DMS114 treated with DMSO at 0.1 percent for 48 hours (cell line): Measurements from ENCODE around the gene CEP41.

Source experiments
- DNase-seq: peaks from one replicate; lab custom pipeline; 2025; ENCODE audit not compliant: unreplicated experiment; lab: John Stamatoyannopoulos, UW

The CEP41 gene

GRCh38 chr7:130440527-130441365 lies at the start of gene CEP41:
Gene CEP41 (minus strand): TSS chr7:130441016. CDS start chr7:130440966, 50 bp downstream.
- peak; percentile 94 for DNase-seq

DNA sequence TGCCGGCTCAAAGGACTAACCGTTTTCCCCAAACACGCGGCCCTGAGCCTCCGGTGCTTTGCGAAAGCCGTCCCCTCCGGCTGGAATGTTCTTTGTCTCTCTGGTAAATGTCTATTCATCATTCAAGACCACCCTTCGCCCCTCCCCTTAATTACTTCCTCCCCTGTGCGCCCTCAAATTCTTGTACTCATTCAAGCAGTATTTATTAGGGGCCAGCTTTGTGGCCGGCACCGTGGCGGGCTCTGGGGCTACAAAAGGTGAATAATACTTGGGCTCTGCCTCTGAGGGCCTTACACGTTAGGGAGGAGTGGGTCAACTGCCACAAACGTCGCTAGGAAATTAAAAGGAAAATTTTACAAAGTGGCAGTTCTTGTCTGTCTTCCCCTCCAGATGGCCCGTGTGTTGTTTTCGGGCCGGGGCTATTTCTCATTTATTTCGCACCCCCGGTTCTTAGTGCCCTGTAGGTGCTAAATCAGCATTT lies 49.5 kb upstream of the CEP41 start:
- DNase-seq, result no peak

DNA sequence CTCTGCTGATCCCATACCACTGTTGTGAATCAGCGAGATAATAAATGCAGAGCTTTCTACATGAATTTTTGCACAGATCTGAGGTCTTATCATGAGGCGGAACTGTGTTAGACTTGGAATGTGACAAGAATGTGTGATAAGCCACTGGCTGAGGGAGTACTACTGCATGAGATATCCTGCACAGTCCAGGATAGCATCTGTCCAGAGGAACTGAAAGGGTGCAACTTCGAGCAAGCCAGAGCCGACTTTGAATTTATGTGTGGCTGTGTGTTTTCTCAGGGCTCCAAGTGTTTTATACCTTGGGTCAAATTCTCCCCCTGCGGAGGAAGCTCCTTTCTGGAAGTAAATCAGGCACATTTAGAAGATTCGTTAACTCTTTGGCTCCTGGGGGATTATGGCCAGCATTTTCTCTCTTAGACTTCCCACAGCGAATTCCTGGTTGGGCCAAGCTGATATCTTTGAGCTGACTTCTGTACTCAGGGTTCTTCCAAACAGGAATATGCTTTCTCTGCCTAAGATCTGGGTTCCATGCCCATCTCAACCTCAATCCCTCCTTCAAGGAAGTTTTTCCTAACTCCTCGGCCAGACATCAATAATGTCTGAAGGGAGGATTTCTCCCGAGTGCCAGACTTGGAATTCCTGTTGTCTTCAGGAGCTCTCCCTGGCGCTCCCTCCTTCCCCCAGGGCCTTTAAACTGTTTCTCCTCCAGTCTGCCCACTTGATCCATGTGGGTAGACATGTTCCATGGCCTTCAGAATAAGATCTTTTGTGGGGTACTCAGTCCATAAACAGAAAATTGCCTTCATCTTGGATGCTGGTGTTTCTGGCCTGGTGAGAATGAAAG lies 48.5 kb upstream of the CEP41 start:
- no peak for DNase-seq

DNA sequence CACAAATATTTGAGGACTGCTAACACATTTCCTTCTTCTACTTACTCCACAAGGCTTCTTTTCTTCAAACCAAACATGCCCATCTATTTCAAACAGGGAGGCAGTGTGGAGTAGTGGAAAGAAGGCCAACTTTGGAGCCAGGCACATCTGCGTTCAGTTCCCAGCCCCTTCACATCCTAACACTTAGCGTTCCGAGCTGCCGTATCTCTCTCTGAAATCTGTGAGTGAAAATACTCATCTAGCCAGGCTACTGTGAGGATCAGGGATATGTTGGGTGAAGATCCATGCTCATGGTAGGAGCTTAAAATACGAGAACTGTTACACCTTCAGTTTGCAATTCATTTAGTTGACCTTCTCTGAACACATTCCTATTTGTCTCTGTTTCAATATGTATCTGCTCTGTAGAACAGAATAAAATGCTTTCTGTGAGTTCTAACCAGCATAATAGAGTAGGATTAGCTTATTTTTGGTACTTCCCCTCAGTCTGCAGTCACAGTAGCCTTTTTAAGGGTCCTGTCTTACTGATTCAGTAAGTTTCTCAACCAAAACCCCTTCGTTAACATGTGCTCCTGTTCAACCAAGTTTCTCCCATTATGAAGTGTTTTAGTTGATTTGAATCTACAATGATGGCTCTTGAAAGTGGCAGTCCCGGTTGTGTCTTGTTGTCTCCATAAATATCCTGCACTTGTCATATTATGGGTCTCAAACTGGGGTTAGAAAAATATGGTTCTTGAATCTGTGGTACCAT lies 47.8 kb upstream of the CEP41 start:
- DNase-seq, result no peak

GRCh38 chr7:130486954-130487436 lies 46.2 kb upstream of the CEP41 start:
- no peak for DNase-seq

DNA sequence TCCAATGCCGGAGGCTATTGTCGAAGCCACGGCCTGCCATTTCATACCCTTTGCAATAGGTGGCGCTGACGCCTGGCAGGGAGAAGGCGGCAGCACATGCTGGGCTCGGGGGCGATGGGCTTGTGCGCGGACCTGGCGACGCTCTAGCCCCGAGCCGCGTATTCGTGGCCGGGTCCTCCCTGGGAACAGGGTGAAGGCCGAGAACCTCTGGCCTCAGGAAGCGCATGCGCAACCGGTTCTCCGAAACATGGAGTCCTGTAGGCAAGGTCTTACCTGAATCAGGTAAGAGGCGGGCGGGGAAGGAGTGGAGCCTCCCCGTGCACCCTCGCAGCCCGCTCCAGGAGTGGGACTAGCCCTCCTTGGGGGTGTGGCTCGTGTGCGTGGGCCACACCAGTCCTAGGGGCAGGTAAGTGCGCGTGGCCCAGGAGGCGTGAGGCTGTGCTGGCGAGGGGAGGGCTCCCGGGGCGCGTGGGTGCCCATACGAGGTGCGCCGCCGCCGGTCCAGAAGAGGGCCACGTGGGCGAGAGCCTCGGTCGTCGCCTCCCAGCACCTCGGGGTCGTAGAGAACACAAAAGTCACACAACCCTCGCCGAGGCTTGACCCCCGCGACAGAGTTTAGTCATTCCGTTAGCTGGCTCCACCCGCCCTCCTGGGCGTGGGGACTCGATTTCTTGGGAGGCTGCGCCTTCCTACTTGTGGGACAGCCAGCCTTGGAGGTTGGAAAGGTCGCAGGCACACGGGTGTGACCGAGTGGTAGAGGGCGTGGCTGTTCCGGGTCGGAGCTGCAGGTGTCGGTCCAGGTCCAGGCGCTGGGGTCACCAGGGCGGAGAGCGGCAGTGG lies 45.5 kb upstream of the CEP41 start:
- no peak for DNase-seq

- DNase-seq, result no peak
Measured at GRCh38 chr7:130485734-130486113, 44.9 kb upstream of the CEP41 start.

GRCh38 chr7:130483031-130483430 lies 42.2 kb upstream of the CEP41 start:
- no peak for DNase-seq

DNA sequence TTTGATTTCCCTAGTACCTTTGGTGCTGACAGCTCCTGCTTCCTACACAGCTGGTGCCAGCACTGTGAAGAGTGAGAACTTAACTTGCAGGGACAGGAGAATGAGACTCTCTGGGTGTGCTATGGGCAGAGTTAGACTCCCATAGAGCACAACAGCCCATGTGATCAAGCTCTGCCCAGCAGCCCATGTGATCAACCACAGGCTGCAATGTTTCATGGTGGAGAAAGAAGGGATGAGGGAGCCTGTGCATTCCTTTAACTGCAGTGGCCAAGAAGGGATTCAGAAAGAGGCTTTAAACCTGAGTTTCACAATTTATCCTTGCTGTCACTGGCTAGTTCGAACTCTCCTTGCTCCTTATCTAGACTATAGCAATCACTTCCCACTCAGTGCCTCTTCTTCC lies 41.1 kb upstream of the CEP41 start:
- DNase-seq, result no peak

GRCh38 chr7:130479716-130480400 lies 39.0 kb upstream of the CEP41 start:
- no peak for DNase-seq

DNA sequence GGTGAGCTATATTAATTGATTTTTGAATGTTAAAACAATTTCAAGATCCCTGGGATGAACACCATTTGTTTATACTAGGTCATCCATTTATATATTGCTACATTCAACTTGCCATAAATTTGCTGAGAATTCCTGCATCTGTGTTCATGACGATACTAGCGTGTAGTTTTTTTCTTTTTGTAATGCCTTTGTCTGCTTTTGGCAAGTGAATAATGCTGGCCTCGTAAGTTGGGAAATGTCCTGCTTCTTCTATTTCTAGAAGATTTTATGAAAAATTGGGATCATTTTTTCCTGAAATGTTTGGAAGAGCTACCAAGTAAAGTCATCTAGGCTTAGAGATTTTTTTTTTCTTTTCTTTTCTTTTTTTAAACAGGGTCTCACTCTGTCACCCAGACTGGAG lies 38.2 kb upstream of the CEP41 start:
- DNase-seq, result no peak

GRCh38 chr7:130476297-130477150 lies 35.7 kb upstream of the CEP41 start:
- DNase-seq, result no peak

DNA sequence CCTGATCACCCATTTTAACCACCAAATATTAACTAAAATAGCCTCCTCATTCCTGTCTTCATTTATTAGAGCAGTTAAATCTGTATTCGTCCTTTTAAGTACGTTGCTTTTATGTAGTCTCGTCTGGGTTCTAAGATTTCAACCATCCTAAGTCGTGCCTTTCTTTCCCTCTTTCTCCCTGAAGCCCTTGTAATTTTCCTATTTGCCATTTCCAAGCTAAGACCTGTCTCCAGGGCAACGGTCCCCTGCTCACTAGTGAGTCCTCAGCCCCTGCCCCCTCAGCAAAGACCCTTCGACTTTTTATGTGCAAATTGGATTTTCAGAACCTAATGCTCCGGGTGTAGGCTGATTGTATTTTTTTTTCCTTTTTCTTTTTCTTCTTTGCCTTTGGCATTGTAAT lies 35.0 kb upstream of the CEP41 start:
- DNase-seq, result no peak

- no peak for DNase-seq
Measured at GRCh38 chr7:130473876-130474275, 33.1 kb upstream of the CEP41 start.

GRCh38 chr7:130473289-130473688 lies 32.5 kb upstream of the CEP41 start:
- DNase-seq, result no peak

DNA sequence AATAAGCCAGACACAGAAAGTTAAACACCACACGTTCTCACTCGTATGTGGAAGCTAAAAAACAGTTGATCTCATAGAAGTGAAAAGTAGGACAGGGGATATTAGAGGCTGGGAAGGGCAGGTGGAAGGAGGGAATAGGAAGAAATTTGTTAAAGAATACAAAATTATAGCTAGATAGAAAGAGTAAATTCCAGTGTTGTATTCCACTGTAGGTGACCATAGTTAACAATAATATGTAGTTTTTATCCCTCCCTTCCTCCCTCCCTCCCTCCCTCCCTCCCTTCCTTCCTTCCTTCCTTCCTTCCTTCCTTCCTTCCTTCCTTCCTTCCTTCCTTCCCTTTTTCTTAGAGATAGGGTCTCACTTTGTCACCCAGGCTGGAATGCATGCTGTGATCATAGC lies 31.2 kb upstream of the CEP41 start:
- DNase-seq, result no peak

DNA sequence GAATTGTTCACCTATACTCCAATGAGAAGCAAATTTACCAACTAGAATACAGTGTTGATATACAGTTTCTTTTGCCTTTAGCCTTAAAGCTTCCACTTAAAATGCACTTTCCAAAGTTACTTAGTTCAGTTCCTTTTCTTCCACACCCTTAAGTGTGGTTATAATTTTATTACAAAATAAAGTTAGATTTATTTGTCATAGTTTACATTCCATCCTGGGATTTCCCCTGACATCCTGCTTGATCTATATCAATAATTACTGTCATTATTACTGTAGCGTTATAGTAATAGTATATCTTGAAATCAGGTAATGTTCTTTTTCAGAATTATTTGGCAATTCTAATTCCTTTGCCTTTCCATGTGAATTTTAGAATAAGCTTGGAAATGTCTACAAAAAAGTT lies 27.8 kb upstream of the CEP41 start:
- DNase-seq, result no peak

GRCh38 chr7:130463553-130464434 lies 23.0 kb upstream of the CEP41 start:
- no peak for DNase-seq
